Measurements from ENCODE around the gene TMEM168.
"Not testable (repeated sequence)": the region's sequence is repeated elsewhere in the genome, so short reads cannot be mapped to it uniquely, and the experiment has no call there.

Gene TMEM168

GRCh38 chr7:112757337-112757736 is 32.9 kb downstream of the TMEM168 start:
- Histone ChIP-seq H3K9ac (no peak overlapping the region), H3K4me2 (no peak overlapping the region), H3K27ac (no peak overlapping the region), H3K4me1 (no peaks in the 10 kb centered on the region), H3K9me3 (0 out of 2 replicates have a peak, but pooled peaks cover 4% of the 10 kb centered on the region), H4K20me1 (no peaks in the 10 kb centered on the region), H3K4me3 (no peak overlapping the region), H3K36me3 (no peaks in the 10 kb centered on the region), H3K27me3 (no peaks in the 10 kb centered on the region)
- TF ChIP-seq Cebpa-rat (IDR thresholded peaks at IDR 0.05), result no peak

DNA sequence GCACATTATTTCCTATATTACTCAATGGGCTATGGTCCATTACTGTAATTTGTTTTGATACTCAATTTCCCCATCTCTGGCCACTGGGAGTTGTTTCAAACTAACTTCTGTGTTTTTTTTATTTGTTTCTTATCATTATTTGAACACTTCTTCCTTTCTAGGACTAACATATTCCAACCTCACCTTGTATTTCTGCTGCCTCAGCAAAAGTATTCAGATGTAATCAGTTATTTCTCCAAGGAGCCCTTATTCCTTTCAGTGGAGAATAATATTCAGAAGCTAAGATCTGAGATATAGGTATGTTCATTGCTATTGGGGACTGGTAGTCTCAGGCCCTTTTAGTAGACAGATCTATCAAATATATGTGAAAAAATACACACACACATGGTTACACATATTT is 36.9 kb downstream of the TMEM168 start:
- Histone ChIP-seq H4K20me1 (no peaks in the 10 kb centered on the region), H3K27me3 (no peaks in the 10 kb centered on the region), H3K9me3 (0 out of 2 replicates have a peak, but pooled peaks cover 4% of the 10 kb centered on the region), H3K9ac (no peak overlapping the region), H3K27ac (no peak overlapping the region), H3K4me3 (no peak overlapping the region), H3K36me3 (no peaks in the 10 kb centered on the region), H3K4me2 (no peak overlapping the region), H3K4me1 (no peaks in the 10 kb centered on the region)
- no peak for TF ChIP-seq Cebpa-rat (IDR thresholded peaks at IDR 0.05)

GRCh38 chr7:112752576-112752975 is 37.6 kb downstream of the TMEM168 start:
- Histone ChIP-seq H3K9me3 (0 out of 2 replicates have a peak, but pooled peaks cover 4% of the 10 kb centered on the region), H3K4me3 (no peak overlapping the region), H3K27me3 (no peaks in the 10 kb centered on the region), H3K9ac (no peak overlapping the region), H4K20me1 (no peaks in the 10 kb centered on the region), H3K4me2 (no peak overlapping the region), H3K27ac (no peak overlapping the region), H3K4me1 (no peaks in the 10 kb centered on the region), H3K36me3 (no peaks in the 10 kb centered on the region)
- TF ChIP-seq Cebpa-rat (IDR thresholded peaks at IDR 0.05), result no peak

DNA sequence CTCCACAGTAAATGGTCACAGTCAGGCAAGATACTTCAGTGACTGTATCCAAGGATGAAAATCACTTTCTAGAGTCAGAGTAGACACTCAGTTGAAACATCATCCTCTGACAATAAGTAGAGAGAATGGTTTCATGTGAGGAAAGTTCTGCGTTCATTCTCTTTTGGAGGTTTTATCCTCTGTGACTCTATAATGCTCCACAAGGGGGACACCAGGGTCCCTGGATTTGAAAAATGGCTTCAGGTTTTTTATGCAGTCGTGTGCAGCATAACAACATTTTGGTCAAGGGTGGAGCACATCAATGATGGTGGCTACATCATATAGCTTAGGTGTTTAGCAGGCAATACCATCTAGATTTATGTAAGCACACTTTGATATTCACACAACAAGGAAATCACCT is 40.4 kb downstream of the TMEM168 start:
- no peaks in the 10 kb centered on the region for H3K27me3 ChIP-seq
- TF ChIP-seq Cebpa-rat (IDR thresholded peaks at IDR 0.05), result no peak
- H3K9ac ChIP-seq, result no peak overlapping the region
- H3K36me3 ChIP-seq, result no peaks in the 10 kb centered on the region
- H3K9me3 ChIP-seq, result no peaks in the 10 kb centered on the region
- no peaks in the 10 kb centered on the region for H4K20me1 ChIP-seq
- no peak overlapping the region for H3K27ac ChIP-seq
- H3K4me3 ChIP-seq, result no peak overlapping the region
- no peaks in the 10 kb centered on the region for H3K4me1 ChIP-seq
- no peak overlapping the region for H3K4me2 ChIP-seq

- Histone ChIP-seq H4K20me1 (no peaks in the 10 kb centered on the region), H3K36me3 (no peaks in the 10 kb centered on the region), H3K4me1 (no peaks in the 10 kb centered on the region), H3K9ac (no peak overlapping the region), H3K4me3 (no peak overlapping the region), H3K4me2 (no peak overlapping the region), H3K27me3 (no peaks in the 10 kb centered on the region), H3K9me3 (no peaks in the 10 kb centered on the region), H3K27ac (no peak overlapping the region)
- no peak for TF ChIP-seq Cebpa-rat (IDR thresholded peaks at IDR 0.05)
Observed at GRCh38 chr7:112748381-112748780, 41.8 kb downstream of the TMEM168 start.

DNA sequence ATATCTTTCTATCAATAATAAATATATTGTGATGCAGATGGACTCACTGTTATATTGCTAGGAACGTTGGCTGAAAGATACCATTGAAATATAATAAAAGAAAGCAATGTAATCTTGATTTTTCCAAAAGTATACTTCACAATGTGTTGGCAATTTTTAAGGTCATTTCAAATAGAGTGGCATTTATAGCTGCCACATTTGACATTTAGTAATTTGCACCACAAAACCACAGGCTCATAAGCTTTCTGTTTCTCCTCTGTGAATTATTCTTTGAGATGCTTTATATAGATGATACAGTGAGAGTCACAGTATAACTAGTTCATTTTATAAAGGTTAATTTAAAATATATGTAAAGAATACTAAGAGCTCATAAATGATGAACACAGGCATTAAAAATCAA is 44.6 kb downstream of the TMEM168 start:
- H3K27me3 ChIP-seq, result no peaks in the 10 kb centered on the region
- no peaks in the 10 kb centered on the region for H4K20me1 ChIP-seq
- no peaks in the 10 kb centered on the region for H3K4me1 ChIP-seq
- H3K36me3 ChIP-seq, result no peaks in the 10 kb centered on the region
- H3K4me3 ChIP-seq, result no peak overlapping the region
- no peak overlapping the region for H3K4me2 ChIP-seq
- no peak for TF ChIP-seq Cebpa-rat (IDR thresholded peaks at IDR 0.05)
- no peaks in the 10 kb centered on the region for H3K9me3 ChIP-seq
- H3K27ac ChIP-seq, result no peak overlapping the region
- H3K9ac ChIP-seq, result no peak overlapping the region

GRCh38 chr7:112744818-112745217 is 45.4 kb downstream of the TMEM168 start:
- no peaks in the 10 kb centered on the region for H3K27me3 ChIP-seq
- H4K20me1 ChIP-seq, result no peaks in the 10 kb centered on the region
- TF ChIP-seq Cebpa-rat (IDR thresholded peaks at IDR 0.05), result no peak
- H3K9me3 ChIP-seq, result no peaks in the 10 kb centered on the region
- H3K4me1 ChIP-seq, result no peaks in the 10 kb centered on the region
- no peak overlapping the region for H3K4me2 ChIP-seq
- H3K36me3 ChIP-seq, result no peaks in the 10 kb centered on the region
- no peak overlapping the region for H3K9ac ChIP-seq
- H3K27ac ChIP-seq, result no peak overlapping the region
- no peak overlapping the region for H3K4me3 ChIP-seq

DNA sequence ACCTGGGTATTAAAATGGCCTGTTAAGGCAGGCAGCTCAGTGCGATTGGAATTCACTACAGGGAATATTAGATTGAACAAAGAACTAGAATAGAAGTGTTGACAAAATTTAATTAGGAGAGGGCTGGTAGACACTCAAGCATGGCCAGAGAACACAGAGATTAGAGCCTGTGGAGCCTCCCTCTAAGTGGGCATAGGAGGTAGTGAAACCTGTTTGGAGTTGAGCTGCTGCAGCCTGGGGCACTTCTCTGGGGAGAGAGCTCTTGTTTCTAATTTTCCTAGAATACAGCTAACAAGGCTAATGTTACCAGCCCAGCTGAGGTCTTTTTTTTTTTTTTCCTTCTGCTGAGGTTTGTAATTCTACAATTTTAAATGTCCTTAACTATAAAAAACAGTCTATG is 46.4 kb downstream of the TMEM168 start:
- H3K4me2 ChIP-seq, result no peak overlapping the region
- no peak overlapping the region for H3K27ac ChIP-seq
- no peaks in the 10 kb centered on the region for H3K27me3 ChIP-seq
- no peak for TF ChIP-seq Cebpa-rat (IDR thresholded peaks at IDR 0.05)
- H3K9me3 ChIP-seq, result no peaks in the 10 kb centered on the region
- no peaks in the 10 kb centered on the region for H3K4me1 ChIP-seq
- no peak overlapping the region for H3K9ac ChIP-seq
- no peaks in the 10 kb centered on the region for H3K36me3 ChIP-seq
- no peak overlapping the region for H3K4me3 ChIP-seq
- H4K20me1 ChIP-seq, result no peaks in the 10 kb centered on the region

GRCh38 chr7:112740667-112741066 is 49.5 kb downstream of the TMEM168 start:
- Histone ChIP-seq H3K4me1 (no peaks in the 10 kb centered on the region), H3K27ac (no peak overlapping the region), H3K4me2 (no peak overlapping the region), H3K36me3 (no peaks in the 10 kb centered on the region), H3K9me3 (peaks cover 12% of the 10 kb centered on the region), H3K9ac (no peak overlapping the region), H3K4me3 (no peak overlapping the region), H4K20me1 (no peaks in the 10 kb centered on the region), H3K27me3 (no peaks in the 10 kb centered on the region)
- TF ChIP-seq Cebpa-rat (IDR thresholded peaks at IDR 0.05), result no peak

DNA sequence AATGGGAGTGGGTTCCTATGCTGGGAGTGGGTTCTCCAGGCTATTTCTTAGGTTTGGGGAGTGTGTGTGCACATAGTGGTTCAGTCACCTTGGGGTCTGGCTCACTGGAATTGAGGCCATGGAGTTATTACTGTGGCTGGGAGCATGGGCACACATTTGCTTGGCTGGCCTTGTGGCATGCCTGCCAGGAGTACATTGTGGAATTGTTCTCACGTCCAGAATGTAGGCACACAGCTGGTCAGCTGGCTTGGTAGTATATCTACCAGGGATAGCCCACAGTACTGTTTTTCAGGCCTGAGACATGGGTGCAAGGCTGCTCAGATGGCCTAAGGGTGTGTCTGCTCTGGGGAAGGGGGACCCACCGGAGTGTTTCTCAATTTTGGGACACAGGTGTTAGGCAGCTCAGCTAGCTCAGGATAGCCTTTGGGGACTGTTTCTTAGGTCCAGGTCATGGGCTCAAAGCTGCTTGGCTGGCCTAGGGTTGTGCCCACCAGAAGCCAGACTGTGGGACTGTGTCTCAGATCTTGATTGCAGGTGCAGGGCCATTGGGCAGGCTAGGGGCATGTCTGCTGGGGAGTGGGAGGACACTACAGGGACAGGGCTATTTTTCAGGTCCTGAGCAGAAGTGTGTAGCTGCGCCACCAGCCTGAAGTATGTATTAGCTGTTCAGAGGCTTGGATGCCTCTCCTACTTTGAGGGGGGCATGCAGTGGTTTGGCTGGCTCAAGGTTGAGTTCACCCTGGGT is 50.6 kb downstream of the TMEM168 start:
- Histone ChIP-seq H3K9ac (no peak overlapping the region), H3K9me3 (peaks cover 17% of the 10 kb centered on the region), H4K20me1 (no peaks in the 10 kb centered on the region), H3K4me3 (no peak overlapping the region), H3K4me1 (no peaks in the 10 kb centered on the region), H3K27me3 (no peaks in the 10 kb centered on the region), H3K27ac (no peak overlapping the region), H3K36me3 (no peaks in the 10 kb centered on the region), H3K4me2 (no peak overlapping the region)
- TF ChIP-seq Cebpa-rat (IDR thresholded peaks at IDR 0.05), result no peak

DNA sequence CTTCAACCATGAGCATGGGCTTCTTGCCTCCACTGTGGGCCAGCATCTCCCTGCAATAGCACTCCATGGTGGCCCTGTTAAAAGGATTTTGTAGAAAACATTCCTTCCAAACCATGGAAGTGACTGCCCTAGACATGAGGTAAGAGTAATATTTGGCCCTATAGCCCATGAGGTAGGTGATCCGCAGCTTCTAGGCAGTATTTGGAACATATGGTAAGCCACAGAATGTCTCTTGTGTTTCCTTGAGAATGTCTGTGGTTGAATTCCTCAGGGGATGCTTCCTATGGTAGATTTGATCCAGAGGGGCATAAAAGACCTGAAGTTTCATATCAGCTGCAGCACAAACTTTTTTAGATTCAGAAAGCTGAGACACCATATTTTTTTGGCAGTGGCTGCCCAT is 54.9 kb downstream of the TMEM168 start:
- Histone ChIP-seq H3K27ac (no peak overlapping the region), H3K27me3 (no peaks in the 10 kb centered on the region), H3K4me3 (no peak overlapping the region), H3K9me3 (peaks cover 17% of the 10 kb centered on the region), H3K4me2 (no peak overlapping the region), H3K9ac (no peak overlapping the region), H4K20me1 (no peaks in the 10 kb centered on the region), H3K36me3 (no peaks in the 10 kb centered on the region), H3K4me1 (no peaks in the 10 kb centered on the region)
- no peak for TF ChIP-seq Cebpa-rat (IDR thresholded peaks at IDR 0.05)

DNA sequence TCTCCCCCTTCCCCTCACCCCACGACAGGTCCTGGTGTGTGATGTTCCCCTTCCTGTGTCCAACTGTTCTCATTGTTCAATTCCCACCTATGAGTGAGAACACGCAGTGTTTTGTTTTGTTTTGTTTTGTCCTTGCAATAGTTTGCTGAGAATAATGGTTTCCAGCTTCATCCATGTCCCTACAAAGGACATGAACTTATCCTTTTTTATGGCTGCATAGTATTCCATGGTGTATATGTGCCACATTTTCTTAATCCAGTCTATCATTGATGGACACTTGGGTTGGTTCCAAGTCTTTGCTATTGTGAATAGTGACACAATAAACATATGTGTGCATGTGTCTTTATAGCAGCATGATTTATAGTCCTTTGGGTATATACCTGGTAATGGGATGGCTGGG is 58.9 kb downstream of the TMEM168 start:
- not testable (repeated sequence) for H3K36me3 ChIP-seq, H3K9ac ChIP-seq, H3K9me3 ChIP-seq, H3K4me1 ChIP-seq, H4K20me1 ChIP-seq, H3K4me3 ChIP-seq, H3K27ac ChIP-seq, H3K4me2 ChIP-seq, H3K27me3 ChIP-seq

Measured in BLaER1 (cell line).